HG02885 (cell line): ENCODE measurements around the gene SULT1A2.
"Not testable (repeated sequence)": the region's sequence is repeated elsewhere in the genome, so short reads cannot be mapped to it uniquely, and the experiment has no call there.

Source experiments
- ATAC-seq: cut with Tn5 transposase; IDR thresholded peaks from one replicate; pipeline ENCODE4 v1.9.1; 2021; ENCODE audit warnings: mild to moderate bottlenecking; ENCODE audit not compliant: unreplicated experiment, poor library complexity

Gene SULT1A2

GRCh38 chr16:28596840-28597691 lies at the start of gene SULT1A2:
SULT1A2 (minus strand) TSS chr16:28597050; CDS start chr16:28595930, 1,120 bp downstream.
- ATAC-seq, result no peak

GRCh38 chr16:28639959-28640358 lies 43.1 kb upstream of the SULT1A2 start:
- not testable (repeated sequence) for ATAC-seq

- ATAC-seq, result not testable (repeated sequence)
Measured at GRCh38 chr16:28638359-28638758, 41.5 kb upstream of the SULT1A2 start.

DNA sequence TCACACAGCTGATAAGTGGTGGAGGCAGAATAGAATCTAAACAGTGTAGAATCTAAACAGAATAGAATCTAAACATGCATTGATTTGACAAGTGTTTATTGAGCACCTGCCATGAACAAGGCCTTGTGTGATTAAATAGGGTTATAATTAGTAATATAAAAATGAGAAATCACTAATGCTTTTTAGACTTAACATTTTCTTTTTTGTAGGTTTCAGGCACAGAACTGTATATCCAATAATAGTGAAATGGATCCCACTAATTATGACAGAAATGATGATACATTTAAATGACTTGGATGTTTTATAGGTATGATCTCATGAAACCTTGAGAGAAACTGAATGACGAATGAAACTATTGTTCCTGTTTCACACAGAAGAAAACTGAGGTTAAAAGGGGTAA lies 40.9 kb upstream of the SULT1A2 start, which contains the start of gene NPIPB8:
NPIPB8 (plus strand) TSS at position 301 of the 400 bp plus-strand sequence. CDS start 296 bp downstream, outside the sequence.
- ATAC-seq, result not testable (repeated sequence)

DNA sequence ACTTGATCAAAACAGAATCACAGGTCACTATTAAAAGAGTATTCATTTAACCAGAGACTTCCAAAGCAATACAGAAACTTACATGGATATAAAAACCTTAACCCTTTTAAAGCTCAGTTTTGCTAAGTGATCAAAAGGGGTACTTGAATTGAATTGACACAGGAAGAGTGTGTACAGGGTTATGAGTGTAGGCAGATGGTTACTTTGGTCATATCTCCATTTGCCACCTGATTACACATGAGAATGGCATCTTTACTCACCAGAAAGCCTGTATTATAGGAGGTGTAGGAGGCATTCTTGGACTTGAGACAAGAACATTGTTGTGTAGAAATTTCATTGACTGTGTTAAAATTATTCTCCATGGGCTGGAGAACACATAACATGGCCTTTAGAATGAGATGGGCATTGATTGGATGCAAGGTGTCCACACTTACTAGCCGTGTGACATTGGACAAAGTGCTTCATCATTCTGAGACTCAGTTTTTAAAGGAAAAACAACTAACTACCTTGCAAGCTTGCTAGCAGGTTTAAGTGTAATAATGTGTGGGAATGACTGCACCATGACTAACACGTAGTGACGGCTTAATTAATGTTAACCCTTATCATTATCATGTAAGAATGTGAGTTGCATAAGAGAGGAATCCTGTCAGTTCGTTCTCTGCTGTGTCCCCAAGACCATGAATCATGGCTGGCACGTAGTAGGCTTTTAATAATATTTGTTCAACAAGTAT lies 39.4 kb upstream of the SULT1A2 start:
- ATAC-seq, result not testable (repeated sequence)

- ATAC-seq, result not testable (repeated sequence)
Measured at GRCh38 chr16:28630905-28631304, 34.1 kb upstream of the SULT1A2 start.

GRCh38 chr16:28623172-28623711 lies 26.4 kb upstream of the SULT1A2 start:
- ATAC-seq, result no peak

DNA sequence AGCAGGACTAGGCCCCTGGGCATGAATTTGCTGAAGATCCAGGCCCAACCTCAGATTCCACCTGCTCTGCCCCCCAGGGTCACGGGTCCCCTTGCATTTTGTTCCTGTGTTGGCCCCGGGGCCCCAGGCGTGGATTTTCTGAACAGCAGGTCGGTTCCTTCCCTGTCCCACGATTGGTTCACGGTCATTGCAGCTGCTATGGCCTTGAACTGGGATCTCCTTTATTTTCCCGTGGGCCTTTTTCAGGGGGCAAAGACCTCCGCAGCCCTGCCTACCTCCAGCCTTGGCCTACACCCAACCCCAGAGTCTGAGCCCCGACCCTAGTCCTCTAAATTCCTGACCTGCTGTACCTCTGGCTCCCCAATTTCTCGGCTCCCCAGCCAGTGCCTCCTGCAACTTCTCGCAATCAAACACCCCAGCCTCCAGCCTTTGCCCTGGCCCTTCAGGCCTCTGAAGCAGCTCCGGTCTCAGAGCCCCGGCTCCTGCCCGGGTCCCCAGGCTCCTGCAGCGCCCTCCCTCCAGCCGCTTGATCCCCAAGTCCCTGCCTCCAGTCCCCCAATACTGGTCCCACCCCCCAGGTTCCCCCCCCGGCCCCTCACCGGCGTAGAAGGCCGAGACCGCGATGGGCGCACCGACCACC lies 25.8 kb upstream of the SULT1A2 start:
- not testable (repeated sequence) for ATAC-seq

- ATAC-seq, result no peak
Measured at GRCh38 chr16:28621481-28622155, 24.8 kb upstream of the SULT1A2 start.

- ATAC-seq, result not testable (repeated sequence)
Measured at GRCh38 chr16:28620316-28620715, 23.5 kb upstream of the SULT1A2 start.

- no peak for ATAC-seq
Measured at GRCh38 chr16:28617874-28618273, 21.0 kb upstream of the SULT1A2 start.

DNA sequence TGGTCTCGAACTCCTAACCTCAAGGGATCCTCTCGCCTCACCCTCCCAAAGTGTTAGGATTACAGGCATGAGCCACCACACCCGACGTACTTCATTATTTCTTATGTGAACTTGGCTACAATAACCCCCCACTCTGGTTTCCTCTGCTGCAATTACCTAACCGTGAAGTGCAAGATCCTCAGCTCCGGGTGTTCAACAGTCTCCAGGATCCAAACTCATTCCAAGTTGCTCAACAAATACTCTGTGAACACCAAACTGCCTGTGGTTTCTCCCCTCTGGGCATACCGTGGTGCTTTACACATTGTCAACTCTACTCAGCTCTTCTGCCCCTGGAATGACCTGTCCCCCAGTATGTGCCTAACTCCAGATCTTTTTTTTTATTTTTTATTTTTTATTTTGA lies 19.8 kb upstream of the SULT1A2 start:
- no peak for ATAC-seq

DNA sequence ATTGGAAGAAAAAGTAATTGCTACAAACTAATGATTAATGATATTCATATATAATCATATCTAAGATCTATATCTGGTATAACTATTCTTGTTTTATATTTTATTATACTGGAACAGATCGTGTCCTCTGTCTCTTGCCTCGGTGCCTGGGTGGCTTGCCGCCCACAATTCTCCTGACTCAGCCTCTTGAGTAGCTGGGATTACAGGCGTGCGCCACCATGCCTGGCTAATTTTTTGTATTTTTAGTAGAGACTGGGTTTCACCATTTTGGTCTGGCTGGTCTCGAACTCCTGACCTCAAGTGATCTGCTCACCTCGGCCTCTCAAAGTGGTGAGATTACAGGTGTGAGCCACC lies 19.4 kb upstream of the SULT1A2 start:
- not testable (repeated sequence) for ATAC-seq

DNA sequence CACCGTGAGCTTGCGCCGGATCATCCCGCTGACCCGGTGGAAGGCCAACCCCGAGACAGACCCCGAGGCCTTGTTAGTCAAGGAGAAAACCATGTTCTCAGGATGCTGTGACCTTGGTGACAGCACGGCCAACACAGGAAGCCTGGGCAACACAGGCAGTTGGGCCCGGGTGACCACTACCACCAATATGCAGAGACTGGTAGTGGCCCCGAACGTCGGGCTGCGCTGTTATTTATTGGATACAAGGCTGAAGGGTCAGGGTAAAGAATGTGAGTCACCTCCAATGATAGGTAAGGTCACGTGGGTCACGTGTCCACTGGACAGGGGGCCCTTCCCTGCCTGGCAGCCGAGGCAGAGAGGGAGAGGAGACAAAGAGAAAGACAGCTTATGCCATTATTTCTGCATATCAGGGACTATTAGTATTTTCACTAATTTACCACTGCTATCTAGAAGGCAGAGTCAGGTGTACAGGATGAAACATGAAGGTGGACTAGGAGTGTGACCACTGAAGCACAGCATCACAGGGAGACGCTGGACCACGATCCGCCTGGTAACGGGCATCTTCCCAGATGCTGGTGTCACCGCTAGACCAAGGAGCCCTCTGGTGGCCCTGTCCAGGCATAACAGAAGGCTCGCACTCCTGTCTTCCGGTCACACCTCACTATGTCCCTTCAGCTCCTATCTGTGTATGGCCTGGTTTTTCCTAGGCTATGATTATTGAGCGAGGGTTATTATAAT lies 18.8 kb upstream of the SULT1A2 start:
- not testable (repeated sequence) for ATAC-seq

DNA sequence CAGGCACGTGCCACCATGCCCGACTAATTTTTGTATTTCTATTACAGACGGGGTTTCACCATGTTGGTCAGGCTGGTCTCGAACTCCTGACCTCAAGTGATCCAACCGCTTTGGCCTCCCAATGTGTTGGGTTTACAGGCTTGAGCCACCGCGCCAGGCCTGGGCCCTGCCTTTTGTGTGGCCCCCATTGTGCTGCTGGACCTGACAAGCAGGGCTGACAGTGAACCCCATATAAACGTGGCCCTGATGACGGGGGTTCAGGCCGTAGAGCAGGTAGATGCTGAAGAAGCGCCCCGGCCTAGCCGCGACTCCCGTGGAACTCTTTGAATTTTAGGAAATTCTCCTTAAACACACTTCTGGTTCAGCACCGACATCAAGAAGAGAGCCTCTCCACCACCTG lies 17.7 kb upstream of the SULT1A2 start:
- not testable (repeated sequence) for ATAC-seq

- ATAC-seq, result not testable (repeated sequence)
Measured at GRCh38 chr16:28613912-28614311, 17.1 kb upstream of the SULT1A2 start.

DNA sequence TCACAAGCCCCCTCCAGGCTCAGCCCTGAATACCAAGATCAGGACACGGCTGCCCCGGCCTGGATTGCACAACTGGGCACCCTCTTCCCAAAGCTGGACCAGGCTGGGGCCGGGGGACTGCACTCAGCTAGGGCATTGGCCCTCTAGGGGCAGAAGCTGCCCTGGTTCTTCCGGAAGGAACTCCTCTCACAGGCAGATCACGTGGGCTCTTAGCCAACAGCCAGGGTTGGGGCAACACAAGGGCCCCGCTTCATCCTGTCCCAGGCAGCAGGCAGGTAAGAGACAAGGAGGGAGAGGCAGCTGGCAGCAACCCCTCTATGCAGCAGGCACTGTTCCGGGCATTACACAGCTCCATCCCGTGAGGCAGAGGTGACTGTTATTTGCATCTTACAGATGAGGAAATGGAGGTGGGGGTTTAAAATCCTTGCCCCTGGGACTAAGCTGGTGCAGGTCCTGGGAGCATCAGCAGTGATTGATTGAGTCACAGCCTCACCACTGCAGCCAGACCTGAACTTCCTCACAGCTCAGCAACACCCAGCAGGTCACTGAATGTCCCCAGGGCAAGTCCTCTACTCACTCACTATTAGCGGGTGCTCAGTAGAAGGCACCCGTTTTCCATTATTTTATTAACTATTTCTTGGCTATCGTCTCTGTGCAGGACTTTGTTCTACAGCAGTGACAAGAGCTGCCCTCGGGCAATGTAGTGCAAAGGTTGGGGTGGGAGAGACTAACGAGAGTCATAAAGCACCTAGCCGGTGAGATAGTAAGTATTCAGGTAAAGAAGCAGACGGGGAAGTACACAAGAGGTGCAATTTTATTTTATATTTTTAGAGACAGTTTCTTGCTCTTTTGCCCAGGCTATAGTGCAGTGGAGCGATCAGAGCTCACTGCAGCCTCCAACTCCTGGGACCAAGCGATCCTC lies 15.8 kb upstream of the SULT1A2 start:
- not testable (repeated sequence) for ATAC-seq

- ATAC-seq, result no peak
Measured at GRCh38 chr16:28610595-28611191, 13.8 kb upstream of the SULT1A2 start.
